Gastroesophageal sphincter (tissue), 4 donors: ENCODE results near the gene PABPN1L. TPM values are rescaled to one million over a fixed set of nuclear protein-coding genes. Genes with fewer than 3 reads are reported as not detected.

Experiments used
- ATAC-seq: fragments of 150-250 bp; one replicate; pipeline ENCODE4 v1.9.1; 2016; ENCODE audit warnings: mild to moderate bottlenecking, moderate library complexity
- H3K27ac ChIP-seq, 4 donors: fragments of 200-600 bp; sonication (generic) in 3 of 4; 1 replicate in 3 of 4; 2 replicates in 1 of 4; pipeline ENCODE4 v1.5.1; 2016 to 2019
- H3K27me3 ChIP-seq: fragments of 200-600 bp; sonication (generic); one replicate; pipeline ENCODE4 v1.5.1; 2019
- H3K36me3 ChIP-seq, 2 donors: fragments of 200-600 bp; sonication (generic); one replicate each; pipeline ENCODE4 v1.5.1; 2019; ENCODE audit warnings: control low read depth in 1 of 2
- H3K4me1 ChIP-seq, 3 donors: fragments of 200-600 bp; sonication (generic); 1 replicate in 2 of 3; 2 replicates in 1 of 3; pipeline ENCODE4 v1.5.1; 2016 to 2019; ENCODE audit warnings: control low read depth in 2 of 3
- H3K4me3 ChIP-seq, 2 donors: fragments of 200-600 bp; sonication (generic); one replicate each; pipeline ENCODE4 v1.5.1; 2019; ENCODE audit warnings: mild to moderate bottlenecking in 1 of 2, moderate library complexity in 1 of 2
- H3K9me3 ChIP-seq, 3 donors: fragments of 200-600 bp; sonication (generic); one replicate each; pipeline ENCODE4 v1.5.1; 2017 to 2019; ENCODE audit warnings: control low read depth in 2 of 3
- EP300 ChIP-seq: sonication (generic); formaldehyde crosslinking; IDR thresholded peaks from one replicate; pipeline ENCODE4 v1.6.1; 2017; ENCODE audit warnings: antibody characterized with exemption, mild to moderate bottlenecking
- POLR2A ChIP-seq, 2 donors: fragments of 450-650 bp; IDR thresholded peaks; one replicate each; pipeline ENCODE4 v1.6.1; 2017; ENCODE audit warnings: antibody characterized with exemption in 2 of 2, mild to moderate bottlenecking in 2 of 2, moderate library complexity in 1 of 2
- POLR2AphosphoS5 ChIP-seq: sonication (generic); formaldehyde crosslinking; IDR thresholded peaks from one replicate; pipeline ENCODE4 v1.6.1; 2017; ENCODE audit warnings: antibody characterized with exemption
- WGBS, 2 donors: methylation state at CpG; one replicate each; pipeline ENCODE4 v1.1.5; 2018; ENCODE audit warnings: low coverage in 1 of 2; 5-methylcytosine and 5-hydroxymethylcytosine counted together
- total RNA-seq, 4 donors: library from RNA; depleted of rRNA; stranded (reverse); fragments of >200 nt; gene quantifications; one replicate each; pipeline ENCODE4 v1.1.0, GENCODE V29; 2016
- TF ChIP-seq, protein P1 (sequence below), 4 experiments: fragments of 200-600 bp in 2 of 4; fragments of 450-650 bp in 2 of 4; sonication (generic) in 1 of 4; IDR thresholded peaks; one replicate each; pipeline ENCODE4 v1.5.1; 2017 to 2019; ENCODE audit warnings: antibody characterized with exemption in 4 of 4, mild to moderate bottlenecking in 2 of 4, moderate library complexity in 2 of 4

The PABPN1L gene
- total RNA-seq, 4 donors from 2014 or later = 0.54 TPM; not detected in 3

DNA sequence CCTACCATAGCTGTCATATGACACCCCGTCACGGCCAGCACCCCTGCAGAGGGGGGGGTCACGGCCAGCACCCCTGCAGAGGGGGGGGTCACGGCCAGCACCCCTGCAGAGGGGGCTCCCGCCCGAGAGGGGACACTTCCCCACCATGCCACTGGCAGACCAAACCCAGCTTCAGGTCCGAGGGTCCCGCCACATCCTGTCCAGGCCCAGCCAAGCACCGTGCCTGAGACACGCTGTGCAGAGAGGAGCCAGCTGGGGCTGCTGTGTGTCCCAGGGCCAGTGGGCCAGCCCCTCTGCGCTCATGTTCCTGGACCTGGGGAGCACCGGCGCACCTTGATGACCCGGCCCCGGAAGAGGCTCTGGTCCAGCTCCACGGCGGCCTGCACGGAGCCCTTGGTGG, 1.9 kb downstream of the PABPN1L start:
- TF ChIP-seq POLR2AphosphoS5 = no peak
- TF ChIP-seq, protein P1, sequence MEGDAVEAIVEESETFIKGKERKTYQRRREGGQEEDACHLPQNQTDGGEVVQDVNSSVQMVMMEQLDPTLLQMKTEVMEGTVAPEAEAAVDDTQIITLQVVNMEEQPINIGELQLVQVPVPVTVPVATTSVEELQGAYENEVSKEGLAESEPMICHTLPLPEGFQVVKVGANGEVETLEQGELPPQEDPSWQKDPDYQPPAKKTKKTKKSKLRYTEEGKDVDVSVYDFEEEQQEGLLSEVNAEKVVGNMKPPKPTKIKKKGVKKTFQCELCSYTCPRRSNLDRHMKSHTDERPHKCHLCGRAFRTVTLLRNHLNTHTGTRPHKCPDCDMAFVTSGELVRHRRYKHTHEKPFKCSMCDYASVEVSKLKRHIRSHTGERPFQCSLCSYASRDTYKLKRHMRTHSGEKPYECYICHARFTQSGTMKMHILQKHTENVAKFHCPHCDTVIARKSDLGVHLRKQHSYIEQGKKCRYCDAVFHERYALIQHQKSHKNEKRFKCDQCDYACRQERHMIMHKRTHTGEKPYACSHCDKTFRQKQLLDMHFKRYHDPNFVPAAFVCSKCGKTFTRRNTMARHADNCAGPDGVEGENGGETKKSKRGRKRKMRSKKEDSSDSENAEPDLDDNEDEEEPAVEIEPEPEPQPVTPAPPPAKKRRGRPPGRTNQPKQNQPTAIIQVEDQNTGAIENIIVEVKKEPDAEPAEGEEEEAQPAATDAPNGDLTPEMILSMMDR (IDR thresholded peaks at IDR 0.05) = no peak
- TF ChIP-seq POLR2A (IDR thresholded peaks at IDR 0.05) = no peak
- TF ChIP-seq EP300 = no peak
- Histone ChIP-seq H3K4me3 (no peak overlapping the region), H3K27ac (no peak overlapping the region), H3K36me3 (peaks cover 0 to 45% of the 10 kb centered on the region in 2 donors), H3K27me3 (peaks cover 35% of the 10 kb centered on the region), H3K9me3 (no peaks in the 10 kb centered on the region), H3K4me1 (peaks cover 0 to 2% (median 0%) of the 10 kb centered on the region in 3 donors)
- no CpG with 5 or more reads among the region's 18 CpGs for WGBS, 2 donors
- no peak for ATAC-seq

DNA sequence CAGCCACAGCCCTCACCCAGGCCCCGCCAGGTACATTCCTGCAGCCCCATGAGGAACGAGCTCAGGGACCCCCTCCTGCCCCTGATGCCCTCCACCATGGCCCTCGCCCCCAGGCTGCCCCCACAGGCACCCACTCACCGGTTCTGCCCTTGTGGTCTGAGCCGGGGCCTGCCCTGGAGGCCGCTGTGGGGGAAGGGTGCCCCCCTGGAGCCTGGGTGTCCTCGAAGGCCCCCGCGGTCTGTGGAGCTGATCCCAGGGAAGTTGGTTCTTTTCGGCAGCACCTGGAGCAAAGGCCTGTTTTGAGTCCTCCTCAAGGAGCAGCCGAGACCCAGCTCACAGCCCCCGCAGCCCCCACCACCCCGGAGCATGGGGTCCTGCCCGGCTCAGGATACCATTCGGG, 2.4 kb downstream of the PABPN1L start:
- H3K27me3 ChIP-seq = peaks cover 33% of the 10 kb centered on the region
- H3K36me3 ChIP-seq = peaks cover 0 to 49% of the 10 kb centered on the region in 2 donors
- H3K4me1 ChIP-seq = peaks cover 0 to 6% (median 0%) of the 10 kb centered on the region in 3 donors
- ATAC-seq = no peak
- H3K4me3 ChIP-seq = no peak overlapping the region
- H3K27ac ChIP-seq = no peak overlapping the region
- no peaks in the 10 kb centered on the region for H3K9me3 ChIP-seq
- WGBS, 2 donors = no CpG with 5 or more reads among the region's 15 CpGs
- no peak for TF ChIP-seq POLR2AphosphoS5
- TF ChIP-seq POLR2A (IDR thresholded peaks at IDR 0.05) = no peak
- TF ChIP-seq EP300 = no peak
- TF ChIP-seq, protein P1 (IDR thresholded peaks at IDR 0.05) = no peak

- no peak for ATAC-seq
- TF ChIP-seq, protein P1 (IDR thresholded peaks at IDR 0.05) = no peak
- TF ChIP-seq POLR2AphosphoS5 (no peak), POLR2A (IDR thresholded peaks at IDR 0.05) (no peak), EP300 (no peak)
- Histone ChIP-seq H3K9me3 (no peaks in the 10 kb centered on the region), H3K27ac (no peak overlapping the region), H3K27me3 (peaks cover 33% of the 10 kb centered on the region), H3K4me1 (peaks cover 0 to 12% (median 0%) of the 10 kb centered on the region in 3 donors), H3K36me3 (peaks cover 0 to 55% of the 10 kb centered on the region in 2 donors), H3K4me3 (no peak overlapping the region)
- 80% methylated on average over 1 of the region's 13 CpGs; no CpG with 5 or more reads in 1 of the 2 donors for WGBS, 2 donors
These were observed 3.0 kb downstream of the PABPN1L start for GRCh38 chr16:88863426-88863825.

DNA sequence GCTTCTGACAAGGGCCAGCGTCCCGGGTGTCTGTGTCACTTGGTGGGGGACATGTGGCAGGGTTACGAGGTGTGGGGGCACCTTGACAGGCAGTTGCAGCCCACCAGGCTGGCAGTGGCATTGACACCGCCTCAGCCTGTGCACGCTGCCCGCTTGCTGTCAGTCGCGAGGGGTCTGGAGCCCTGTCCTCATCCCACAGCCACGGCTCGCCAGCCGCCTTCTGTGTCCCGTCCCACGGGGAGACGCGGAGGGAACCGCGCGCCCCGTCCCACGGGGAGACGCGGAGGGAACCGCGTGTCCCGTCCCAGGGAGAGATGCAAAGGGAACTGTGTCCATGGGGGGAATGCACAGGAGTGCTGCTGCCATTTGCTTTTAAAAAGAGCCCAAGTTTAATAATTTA, 3.5 kb downstream of the PABPN1L start:
- ATAC-seq = no peak
- 91% methylated on average over 8 of the region's 25 CpGs; no CpG with 5 or more reads in 1 of the 2 donors for WGBS, 2 donors

GRCh38 chr16:88861359-88861758, 5.1 kb downstream of the PABPN1L start:
- TF ChIP-seq POLR2A (IDR thresholded peaks at IDR 0.05) = no peak
- TF ChIP-seq EP300 = no peak
- TF ChIP-seq, protein P1 (IDR thresholded peaks at IDR 0.05) = no peak
- TF ChIP-seq POLR2AphosphoS5 = no peak
- WGBS, 2 donors = no CpG with 5 or more reads among the region's 19 CpGs
- Histone ChIP-seq H3K9me3 (no peaks in the 10 kb centered on the region), H3K36me3 (peaks cover 0 to 55% of the 10 kb centered on the region in 2 donors), H3K4me3 (no peak overlapping the region), H3K4me1 (peaks cover 0 to 24% (median 8%) of the 10 kb centered on the region in 3 donors), H3K27me3 (peaks cover 15% of the 10 kb centered on the region), H3K27ac (no peak overlapping the region)
- ATAC-seq = no peak

More for the DNA sequence above, 3.5 kb downstream of the PABPN1L start:
- no peak overlapping the region for H3K27ac ChIP-seq
- H3K9me3 ChIP-seq = no peaks in the 10 kb centered on the region
- H3K36me3 ChIP-seq = peaks cover 0 to 55% of the 10 kb centered on the region in 2 donors
- no peak overlapping the region for H3K4me3 ChIP-seq
- peaks cover 30% of the 10 kb centered on the region for H3K27me3 ChIP-seq
- peaks cover 0 to 16% (median 4%) of the 10 kb centered on the region in 3 donors for H3K4me1 ChIP-seq
- TF ChIP-seq POLR2AphosphoS5 (no peak), POLR2A (IDR thresholded peaks at IDR 0.05) (no peak), EP300 (no peak)
- TF ChIP-seq, protein P1 (IDR thresholded peaks at IDR 0.05) = no peak
